KG1 (cell line): ENCODE results near the gene LIN7A.

Source experiments
- DNase-seq: peaks from one replicate; lab custom pipeline; 2025; lab: John Stamatoyannopoulos, UW

LIN7A gene

GRCh38 chr12:80749456-80749855 lies 188.3 kb downstream of the LIN7A start:
- DNase-seq, result no peak

DNA sequence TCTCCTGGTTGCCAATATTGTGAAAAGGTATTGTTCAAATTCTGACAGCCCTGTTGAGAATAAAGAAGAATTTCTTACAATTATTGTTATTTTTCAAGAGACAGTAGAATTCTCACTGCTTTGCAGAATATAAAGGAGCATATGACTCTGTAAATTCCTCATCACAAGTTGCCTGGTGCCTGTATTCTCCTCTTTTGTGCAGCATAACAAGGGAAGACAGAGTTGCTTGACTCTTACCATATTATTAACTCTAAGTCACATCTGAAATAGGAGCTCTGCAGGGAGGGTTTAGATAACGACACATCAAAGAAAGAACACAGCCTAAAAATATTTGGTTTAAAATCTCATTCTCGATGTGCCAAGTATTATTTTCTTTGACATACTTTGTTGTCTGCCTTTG lies 189.9 kb downstream of the LIN7A start:
- no peak for DNase-seq

DNA sequence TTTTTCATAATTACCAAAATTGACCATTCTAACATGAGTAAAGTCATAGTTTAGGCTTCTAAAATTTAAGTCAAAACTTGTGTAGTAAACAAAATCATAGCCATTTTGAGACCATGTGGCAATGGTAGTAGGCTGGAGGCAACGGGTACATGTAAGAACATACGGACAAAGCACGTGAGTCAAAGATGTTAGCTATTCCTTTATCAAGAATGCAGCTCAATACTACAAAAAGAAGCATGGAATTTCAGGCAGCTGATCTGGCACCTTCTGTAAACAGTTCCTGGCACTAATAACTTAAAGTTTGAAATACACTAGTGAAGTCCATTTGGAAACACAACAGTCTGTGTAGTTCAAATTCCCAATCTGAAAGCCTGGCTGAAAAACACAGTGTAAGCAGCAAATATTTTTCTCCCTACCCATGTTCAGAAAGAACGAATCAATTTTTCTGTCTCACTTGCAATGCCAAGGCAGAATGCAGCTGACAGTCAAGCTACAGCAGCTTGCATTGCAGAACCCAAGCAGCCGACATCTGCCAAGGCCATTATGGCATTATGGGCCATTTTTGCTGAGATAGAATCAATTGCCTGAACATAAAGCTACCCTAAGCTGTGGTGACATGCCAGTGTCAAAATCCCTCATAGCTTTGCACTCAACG lies 191.8 kb downstream of the LIN7A start:
- no peak for DNase-seq
